ENCODE measurements around the gene CYFIP1.
"Not testable (repeated sequence)": the region's sequence is repeated elsewhere in the genome, so short reads cannot be mapped to it uniquely, and the experiment has no call there.

CYFIP1 gene

GRCh38 chr15:22980189-22981050, at the start of gene CYFIP1:
Gene CYFIP1, minus strand, starts transcription at chr15:22980368. Its CDS starts 33,083 bp downstream, at chr15:22947285.
- peak; percentile 50 for DNase-seq

GRCh38 chr15:23026218-23026617, 46.0 kb upstream of the CYFIP1 start:
- DNase-seq: no peak

- DNase-seq: no peak
These were observed 42.0 kb upstream of the CYFIP1 start for GRCh38 chr15:23022156-23022555.

- DNase-seq: no peak
These were observed 34.3 kb upstream of the CYFIP1 start for GRCh38 chr15:23014394-23015000.

- DNase-seq: no peak
These were observed 33.5 kb upstream of the CYFIP1 start for GRCh38 chr15:23013681-23014080.

- not testable (repeated sequence) for DNase-seq
These were observed 32.4 kb upstream of the CYFIP1 start for GRCh38 chr15:23012616-23013015.

- no peak for DNase-seq
These were observed 23.6 kb upstream of the CYFIP1 start for GRCh38 chr15:23003736-23004135.

GRCh38 chr15:23002920-23003319, 22.8 kb upstream of the CYFIP1 start:
- no peak for DNase-seq

- DNase-seq: no peak
These were observed 15.6 kb upstream of the CYFIP1 start for GRCh38 chr15:22995795-22996194.

GRCh38 chr15:22992024-22992326, 11.8 kb upstream of the CYFIP1 start:
- no peak for DNase-seq

- no peak for DNase-seq
These were observed 9.7 kb upstream of the CYFIP1 start for GRCh38 chr15:22989576-22990477.

GRCh38 chr15:22988811-22989210, 8.6 kb upstream of the CYFIP1 start:
- DNase-seq: no peak

GRCh38 chr15:22981931-22982330, 1.8 kb upstream of the CYFIP1 start:
- not testable (repeated sequence) for DNase-seq

- DNase-seq: no peak
These were observed 1.1 kb upstream of the CYFIP1 start for GRCh38 chr15:22981051-22981840.

GRCh38 chr15:22979238-22980188, 655 bp downstream of the CYFIP1 start:
- peak; percentile 55 for DNase-seq

- peak; percentile 49 for DNase-seq
These were observed 1.4 kb downstream of the CYFIP1 start for GRCh38 chr15:22978691-22979237.

- DNase-seq: no peak
These were observed 5.4 kb downstream of the CYFIP1 start for GRCh38 chr15:22974745-22975144.

GRCh38 chr15:22973987-22974386, 6.2 kb downstream of the CYFIP1 start:
- no peak for DNase-seq

- DNase-seq: peak; percentile 63
These were observed 6.9 kb downstream of the CYFIP1 start for GRCh38 chr15:22973286-22973685.

- DNase-seq: no peak
These were observed 10.7 kb downstream of the CYFIP1 start for GRCh38 chr15:22969489-22969888.

GRCh38 chr15:22968366-22968765, 11.8 kb downstream of the CYFIP1 start:
- DNase-seq: no peak
